HCT116 (cell line): ENCODE measurements around the gene NFIL3.
A peak's percentile ranks its signal among the peaks of the same experiment; 100 is the strongest.

Source experiments
- EZH2phosphoT487 ChIP-seq: fragments of 200-600 bp; IDR thresholded peaks from 2 replicates; pipeline ENCODE4 v1.6.1; 2018; ENCODE audit warnings: antibody characterized with exemption, borderline replicate concordance
- POLR2A ChIP-seq: IDR thresholded peaks from 2 replicates; pipeline ENCODE4 v1.7.0; 2011; ENCODE audit warnings: borderline replicate concordance; ENCODE audit not compliant: insufficient read depth, insufficient read length; ENCODE audit errors: extremely low read depth
- YY1 ChIP-seq: IDR thresholded peaks from 2 replicates; pipeline ENCODE4 v1.6.1; 2011; ENCODE audit warnings: low read length, low read depth, moderate library complexity, mild to moderate bottlenecking; ENCODE audit not compliant: insufficient replicate concordance; ENCODE audit errors: extremely low read depth

- TF ChIP-seq POLR2A (no peak), EZH2phosphoT487 (no peak), YY1 (peak; percentile 1)
Measured at GRCh38 chr9:91424403-91425176, 958 bp upstream of the NFIL3 start.
